OCI-LY1 (cell line): ENCODE data around the gene VSIR.

Experiments used
- CTCF ChIP-seq: fragments of 200-600 bp; sonication (generic), shearing (Covaris generic); IDR thresholded peaks from 2 replicates; pipeline ENCODE4 v1.5.1; 2017; ENCODE audit warnings: mild to moderate bottlenecking, antibody characterized with exemption, low read length, moderate library complexity, mixed read lengths
- EZH2 ChIP-seq: fragments of 200-600 bp; sonication (generic), shearing (Covaris generic); IDR thresholded peaks from 2 replicates; pipeline ENCODE4 v1.8.0; 2017; ENCODE audit warnings: borderline replicate concordance, mixed run types, mild to moderate bottlenecking, antibody characterized with exemption, low read length, moderate library complexity, mixed read lengths

GRCh38 chr10:71711052-71711623, 62.2 kb downstream of the VSIR start:
- TF ChIP-seq CTCF, result no peak
- TF ChIP-seq EZH2, result no peak
